ENCODE measurements around the gene IL9.
A peak's percentile ranks its signal among the peaks of the same experiment; 100 is the strongest.

The IL9 gene

DNA sequence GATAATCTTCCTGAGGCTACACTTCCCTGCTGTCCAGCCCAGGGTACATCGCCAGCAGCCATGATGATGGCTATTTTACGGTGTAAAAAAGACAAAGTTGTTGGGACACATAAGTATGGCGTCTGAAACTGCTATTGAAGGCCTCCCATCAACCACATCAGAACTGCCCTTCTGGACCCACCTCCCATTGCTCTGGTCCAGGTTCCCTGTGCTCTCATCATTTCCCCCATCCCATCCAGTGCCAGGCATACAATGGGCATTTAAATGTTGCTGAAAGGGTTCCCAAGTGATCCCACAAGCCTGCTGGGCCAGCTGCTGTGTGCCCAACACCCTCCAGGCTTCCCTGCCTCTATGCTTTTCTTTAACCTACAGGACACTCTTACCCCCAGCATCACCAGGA lies 10.6 kb downstream of the IL9 start:
- TF ChIP-seq, protein P1, sequence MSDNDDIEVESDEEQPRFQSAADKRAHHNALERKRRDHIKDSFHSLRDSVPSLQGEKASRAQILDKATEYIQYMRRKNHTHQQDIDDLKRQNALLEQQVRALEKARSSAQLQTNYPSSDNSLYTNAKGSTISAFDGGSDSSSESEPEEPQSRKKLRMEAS (IDR thresholded peaks at IDR 0.05; ENCODE audit: low read depth, low read length) = no peak
- TF ChIP-seq POLR2A (IDR thresholded peaks at IDR 0.05; ENCODE audit: extremely low read depth, insufficient read length) (no peak), MYC (IDR thresholded peaks at IDR 0.05; ENCODE audit: low read depth, low read length) (no peak)
- TF ChIP-seq, protein P2, sequence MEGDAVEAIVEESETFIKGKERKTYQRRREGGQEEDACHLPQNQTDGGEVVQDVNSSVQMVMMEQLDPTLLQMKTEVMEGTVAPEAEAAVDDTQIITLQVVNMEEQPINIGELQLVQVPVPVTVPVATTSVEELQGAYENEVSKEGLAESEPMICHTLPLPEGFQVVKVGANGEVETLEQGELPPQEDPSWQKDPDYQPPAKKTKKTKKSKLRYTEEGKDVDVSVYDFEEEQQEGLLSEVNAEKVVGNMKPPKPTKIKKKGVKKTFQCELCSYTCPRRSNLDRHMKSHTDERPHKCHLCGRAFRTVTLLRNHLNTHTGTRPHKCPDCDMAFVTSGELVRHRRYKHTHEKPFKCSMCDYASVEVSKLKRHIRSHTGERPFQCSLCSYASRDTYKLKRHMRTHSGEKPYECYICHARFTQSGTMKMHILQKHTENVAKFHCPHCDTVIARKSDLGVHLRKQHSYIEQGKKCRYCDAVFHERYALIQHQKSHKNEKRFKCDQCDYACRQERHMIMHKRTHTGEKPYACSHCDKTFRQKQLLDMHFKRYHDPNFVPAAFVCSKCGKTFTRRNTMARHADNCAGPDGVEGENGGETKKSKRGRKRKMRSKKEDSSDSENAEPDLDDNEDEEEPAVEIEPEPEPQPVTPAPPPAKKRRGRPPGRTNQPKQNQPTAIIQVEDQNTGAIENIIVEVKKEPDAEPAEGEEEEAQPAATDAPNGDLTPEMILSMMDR (IDR thresholded peaks at IDR 0.05; ENCODE audit: low read depth, low read length) = no peak
- no peak overlapping the region for H3K4me3 ChIP-seq (ENCODE audit: low read depth, low read length)
- DNase-seq (ENCODE audit: low read depth) = no peak

DNA sequence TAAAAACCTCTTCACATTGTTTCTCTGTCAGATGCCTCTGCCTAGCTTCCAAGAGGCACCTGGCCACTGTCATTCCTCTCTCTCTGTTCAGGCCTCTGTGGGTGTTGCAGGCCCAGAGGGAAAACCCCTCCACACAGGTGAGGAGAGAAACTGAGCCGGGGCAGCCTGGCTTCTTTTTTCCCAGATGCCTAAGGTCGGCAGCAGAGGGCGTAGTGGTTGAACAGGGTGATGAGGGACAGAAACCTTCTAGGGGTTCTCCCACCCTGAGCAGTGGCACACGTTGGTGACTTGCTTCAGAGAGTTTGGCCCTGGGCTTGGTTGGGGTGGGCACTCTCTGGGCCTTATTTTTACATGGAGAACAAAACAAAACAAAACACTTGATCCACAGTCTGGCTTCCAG lies 12.2 kb downstream of the IL9 start:
- TF ChIP-seq MYC (IDR thresholded peaks at IDR 0.05; ENCODE audit: low read depth, low read length) (no peak), POLR2A (IDR thresholded peaks at IDR 0.05; ENCODE audit: extremely low read depth, insufficient read length) (no peak)
- TF ChIP-seq, protein P2 (IDR thresholded peaks at IDR 0.05; ENCODE audit: low read depth, low read length) = peak; percentile 62
- H3K4me3 ChIP-seq (ENCODE audit: low read depth, low read length) = no peak overlapping the region
- peak; percentile 12 for DNase-seq (ENCODE audit: low read depth)

DNA sequence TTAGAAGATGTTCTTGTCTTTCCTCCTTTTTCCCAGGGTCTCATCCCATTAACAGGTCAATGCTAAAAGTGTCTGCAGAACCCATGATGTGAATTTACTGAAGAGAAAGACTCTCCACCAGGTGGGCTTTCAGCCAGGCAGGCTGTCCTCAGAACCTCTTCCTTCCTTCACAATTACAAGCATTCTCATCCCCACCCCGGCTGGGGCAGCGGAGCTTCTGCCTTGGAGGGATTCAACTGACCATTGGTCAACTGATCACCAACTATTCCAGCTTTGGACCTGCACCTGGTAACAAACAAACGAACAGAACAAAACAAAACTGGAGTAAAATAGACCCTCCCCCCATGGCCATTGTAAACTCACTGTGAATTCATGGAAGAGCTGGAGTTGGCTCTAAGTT lies 12.6 kb downstream of the IL9 start:
- TF ChIP-seq, protein P1 (IDR thresholded peaks at IDR 0.05; ENCODE audit: low read depth, low read length) = no peak
- no peak for TF ChIP-seq MYC (IDR thresholded peaks at IDR 0.05; ENCODE audit: low read depth, low read length)
- no peak for TF ChIP-seq POLR2A (IDR thresholded peaks at IDR 0.05; ENCODE audit: extremely low read depth, insufficient read length)
- TF ChIP-seq, protein P2 (IDR thresholded peaks at IDR 0.05; ENCODE audit: low read depth, low read length) = no peak
- DNase-seq (ENCODE audit: low read depth) = no peak
- H3K4me3 ChIP-seq (ENCODE audit: low read depth, low read length) = no peak overlapping the region

DNA sequence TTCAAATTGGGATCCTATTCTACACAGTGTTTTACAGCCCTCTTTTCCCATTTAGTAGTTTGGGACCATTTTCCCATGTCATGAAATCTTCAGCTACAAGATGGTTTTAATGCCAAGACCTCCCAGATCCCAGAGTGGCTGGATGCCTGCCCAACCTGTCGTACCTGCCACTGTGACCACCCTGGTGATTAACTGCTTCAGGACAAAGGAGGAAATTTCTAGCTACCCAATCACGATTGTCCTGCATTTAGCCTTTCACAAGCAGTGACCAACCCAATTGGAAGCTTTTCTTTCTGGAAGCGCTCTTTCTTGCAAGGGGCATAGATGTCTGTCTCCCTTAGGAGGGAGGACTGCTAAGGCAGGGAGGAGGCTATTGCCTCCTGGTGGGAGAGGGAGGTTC lies 13.8 kb downstream of the IL9 start:
- DNase-seq (ENCODE audit: low read depth) = no peak
- H3K4me3 ChIP-seq (ENCODE audit: low read depth, low read length) = no peak overlapping the region
- TF ChIP-seq, protein P1 (IDR thresholded peaks at IDR 0.05; ENCODE audit: low read depth, low read length) = no peak
- TF ChIP-seq MYC (IDR thresholded peaks at IDR 0.05; ENCODE audit: low read depth, low read length) (no peak), POLR2A (IDR thresholded peaks at IDR 0.05; ENCODE audit: extremely low read depth, insufficient read length) (no peak)
- TF ChIP-seq, protein P2 (IDR thresholded peaks at IDR 0.05; ENCODE audit: low read depth, low read length) = no peak

DNA sequence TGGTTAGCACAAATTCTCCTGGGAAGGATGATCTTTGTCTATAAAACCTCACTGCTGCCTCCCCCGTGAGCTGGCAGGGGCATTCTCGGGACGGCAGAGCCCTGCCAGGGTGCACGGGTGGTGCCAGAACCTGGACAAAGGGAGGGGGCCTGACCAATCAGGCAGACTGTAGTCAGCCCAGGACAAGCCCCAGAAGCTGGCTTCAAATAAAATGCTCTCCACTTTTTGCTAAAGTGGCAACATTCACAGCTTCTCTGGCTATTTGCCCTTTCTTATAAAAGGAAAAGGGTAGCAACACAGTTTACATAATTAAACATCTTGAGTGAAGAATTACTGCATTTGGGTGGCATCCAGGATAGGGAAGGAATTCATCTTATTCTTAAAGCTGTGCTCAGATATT lies 14.4 kb downstream of the IL9 start:
- TF ChIP-seq, protein P1 (IDR thresholded peaks at IDR 0.05; ENCODE audit: low read depth, low read length) = no peak
- TF ChIP-seq, protein P2 (IDR thresholded peaks at IDR 0.05; ENCODE audit: low read depth, low read length) = no peak
- TF ChIP-seq MYC (IDR thresholded peaks at IDR 0.05; ENCODE audit: low read depth, low read length) = no peak
- TF ChIP-seq POLR2A (IDR thresholded peaks at IDR 0.05; ENCODE audit: extremely low read depth, insufficient read length) = no peak
- no peak overlapping the region for H3K4me3 ChIP-seq (ENCODE audit: low read depth, low read length)
- DNase-seq (ENCODE audit: low read depth) = no peak

DNA sequence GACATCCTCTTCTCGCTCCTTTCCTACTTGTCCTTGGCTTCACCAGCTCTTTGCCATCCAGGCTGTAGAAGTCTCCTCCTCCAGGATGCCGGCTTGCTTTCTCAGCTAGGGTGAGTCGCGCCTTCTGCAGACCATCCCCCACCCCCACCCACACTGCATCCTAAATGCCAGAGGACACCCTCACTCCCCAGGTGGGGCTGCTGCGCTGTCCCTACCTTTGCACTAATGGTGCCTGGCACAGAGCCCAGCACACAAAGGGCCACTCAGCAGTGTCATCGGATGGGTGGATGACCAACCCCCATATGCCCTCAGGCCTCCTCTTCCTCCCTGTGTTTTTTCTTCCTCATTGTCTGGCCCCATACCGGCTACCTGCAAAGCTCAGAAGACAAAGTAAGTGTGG lies 14.8 kb downstream of the IL9 start:
- DNase-seq (ENCODE audit: low read depth) = no peak
- TF ChIP-seq, protein P2 (IDR thresholded peaks at IDR 0.05; ENCODE audit: low read depth, low read length) = no peak
- TF ChIP-seq POLR2A (IDR thresholded peaks at IDR 0.05; ENCODE audit: extremely low read depth, insufficient read length) = no peak
- no peak for TF ChIP-seq MYC (IDR thresholded peaks at IDR 0.05; ENCODE audit: low read depth, low read length)
- TF ChIP-seq, protein P1 (IDR thresholded peaks at IDR 0.05; ENCODE audit: low read depth, low read length) = no peak
- H3K4me3 ChIP-seq (ENCODE audit: low read depth, low read length) = no peak overlapping the region

All from NB4 (cell line).